T-cell (primary cell): ENCODE data around the gene CTLA4. TPM values are rescaled to one million over a fixed set of nuclear protein-coding genes. Genes with fewer than 3 reads are reported as not detected.

Experiments
- ATAC-seq, 4 experiments: fragments of 200-7000 bp in 3 of 4; fragments of 150-1000 bp in 1 of 4; cut with Tn5 transposase; replicated peaks in 1 of 4; 1 replicate in 3 of 4; 2 replicates in 1 of 4; pipeline ENCODE4 v1.10.0; 2021; ENCODE audit warnings: moderate library complexity in 3 of 4, mild to moderate bottlenecking in 2 of 4, moderate number of reproducible peaks in 1 of 4
- CTCF ChIA-PET, 2 donors: fragments of 300-600 bp; sonication (Branson Sonifier 250); formaldehyde crosslinking; loops; one replicate each; lab custom pipeline; 2022; ENCODE audit warnings: antibody characterized with exemption in 2 of 2; lab: Charles Lee
- POLR2A ChIA-PET, 2 donors: fragments of 300-600 bp; sonication (Branson Sonifier 250); formaldehyde crosslinking; loops; one replicate each; lab custom pipeline; 2022; ENCODE audit warnings: antibody characterized with exemption in 2 of 2; lab: Charles Lee
- DNase-seq, 35 experiments: peaks; one replicate each; pipeline versions ENCODE4 v3.0.0 to v3.0.0-alpha.2; 2013 to 2023
- H3K27ac ChIP-seq: one replicate; pipeline ENCODE4 v1.5.1; 2013; ENCODE audit warnings: low read length
- H3K27me3 ChIP-seq, 2 experiments: replicated peaks in 1 of 2; 1 replicate in 1 of 2; 2 replicates in 1 of 2; pipeline versions ENCODE4 v1.6.1 to v1.7.0; 2013; ENCODE audit warnings: low read length in 1 of 2, mixed read lengths in 1 of 2; ENCODE audit not compliant: control insufficient read depth in 2 of 2, insufficient read depth in 2 of 2; ENCODE audit errors: extremely low read depth in 1 of 2
- H3K36me3 ChIP-seq, 2 donors: 1 replicate in 1 of 2; 2 replicates in 1 of 2; pipeline versions ENCODE4 v1.6.1 to v1.7.0; 2013; ENCODE audit warnings: low read length in 1 of 2; ENCODE audit not compliant: control insufficient read depth in 2 of 2, insufficient read depth in 1 of 2; ENCODE audit errors: extremely low read depth in 1 of 2
- H3K4me1 ChIP-seq, 2 experiments: 1 replicate in 1 of 2; 2 replicates in 1 of 2; pipeline versions ENCODE4 v1.6.1 to v1.7.0; 2013; ENCODE audit warnings: low read length in 2 of 2, mixed read lengths in 1 of 2; ENCODE audit not compliant: insufficient read depth in 2 of 2, control insufficient read depth in 1 of 2; ENCODE audit errors: extremely low read depth in 1 of 2
- H3K4me3 ChIP-seq, 2 donors: 1 replicate in 1 of 2; 2 replicates in 1 of 2; pipeline versions ENCODE4 v1.5.1 to v1.7.0; 2013; ENCODE audit warnings: mild to moderate bottlenecking in 2 of 2, low read length in 1 of 2, moderate library complexity in 1 of 2; ENCODE audit not compliant: control insufficient read depth in 1 of 2; ENCODE audit errors: extremely low read depth in 1 of 2
- H3K9me3 ChIP-seq: 2 replicates; pipeline ENCODE4 v1.7.0; 2013
- H3K27ac Mint-ChIP-seq, 2 donors: one replicate each; pipeline ENCODE4 v1.8.0; 2020 to 2021; ENCODE audit warnings: mild to moderate bottlenecking in 2 of 2, mixed read lengths in 2 of 2
- H3K27me3 Mint-ChIP-seq, 2 donors: one replicate each; pipeline ENCODE4 v1.8.0; 2021 to 2022; ENCODE audit warnings: mixed read lengths in 2 of 2
- H3K36me3 Mint-ChIP-seq: one replicate; pipeline ENCODE4 v1.8.0; 2021; ENCODE audit warnings: mixed read lengths
- H3K4me1 Mint-ChIP-seq, 3 donors: one replicate each; pipeline ENCODE4 v1.8.0; 2020 to 2022; ENCODE audit warnings: mixed read lengths in 3 of 3, mild to moderate bottlenecking in 1 of 3
- H3K4me3 Mint-ChIP-seq, 3 donors: one replicate each; pipeline ENCODE4 v1.8.0; 2020 to 2022; ENCODE audit warnings: mild to moderate bottlenecking in 3 of 3, mixed read lengths in 3 of 3, moderate library complexity in 3 of 3
- H3K9me3 Mint-ChIP-seq, 3 donors: one replicate each; pipeline ENCODE4 v1.8.0; 2020 to 2022; ENCODE audit warnings: mixed read lengths in 3 of 3
- WGBS: methylation state at CpG from one replicate; pipeline ENCODE4 v1.1.5; 2013; ENCODE audit warnings: missing lambda C conversion rate; ENCODE audit not compliant: insufficient coverage; 5-methylcytosine and 5-hydroxymethylcytosine counted together
- total RNA-seq, 35 experiments: library from RNA in 6 of 35; stranded (reverse) in 6 of 35; fragments of 120-200 nt in 1 of 35; gene quantifications; one replicate each; pipeline versions ENCODE4 v1.2.1 to v1.2.4 and lab custom pipeline; 2013 to 2026

CTLA4 gene
- total RNA-seq, 5 donors from 2014 or later (not counting 1 experiment from before 2014, with no cell fraction given) = 11.9 to 56.2 (median 14.8) TPM

GRCh38 chr2:203905656-203906055 lies 38.1 kb downstream of the CTLA4 start:
- no peaks in the 10 kb centered on the region for H3K36me3 ChIP-seq
- ChIA-PET POLR2A (no interaction called here), CTCF (interaction anchor here (0.6 to 1.7 kb wide), 5 partner anchors 27 to 490 kb away, joined by 3 to 7 read pairs (median 5); no protein-coding TSS in a partner anchor)
- H3K36me3 Mint-ChIP-seq = peaks cover 15% of the 10 kb centered on the region
- peaks cover 8 to 14% (median 13%) of the 10 kb centered on the region in 3 donors for H3K4me1 Mint-ChIP-seq
- H3K4me3 ChIP-seq = no peak overlapping the region
- no peak overlapping the region for H3K27ac ChIP-seq
- ATAC-seq = no peak
- H3K4me1 ChIP-seq = peaks cover 8 to 9% of the 10 kb centered on the region in 2 experiments
- no peak overlapping the region for H3K4me3 Mint-ChIP-seq
- H3K9me3 Mint-ChIP-seq = peaks cover 10 to 17% (median 13%) of the 10 kb centered on the region in 3 donors
- no peaks in the 10 kb centered on the region for H3K27me3 Mint-ChIP-seq
- no peak overlapping the region for H3K27ac Mint-ChIP-seq
- peaks cover 4% of the 10 kb centered on the region for H3K9me3 ChIP-seq
- no peak for DNase-seq
- no peaks in the 10 kb centered on the region for H3K27me3 ChIP-seq

DNA sequence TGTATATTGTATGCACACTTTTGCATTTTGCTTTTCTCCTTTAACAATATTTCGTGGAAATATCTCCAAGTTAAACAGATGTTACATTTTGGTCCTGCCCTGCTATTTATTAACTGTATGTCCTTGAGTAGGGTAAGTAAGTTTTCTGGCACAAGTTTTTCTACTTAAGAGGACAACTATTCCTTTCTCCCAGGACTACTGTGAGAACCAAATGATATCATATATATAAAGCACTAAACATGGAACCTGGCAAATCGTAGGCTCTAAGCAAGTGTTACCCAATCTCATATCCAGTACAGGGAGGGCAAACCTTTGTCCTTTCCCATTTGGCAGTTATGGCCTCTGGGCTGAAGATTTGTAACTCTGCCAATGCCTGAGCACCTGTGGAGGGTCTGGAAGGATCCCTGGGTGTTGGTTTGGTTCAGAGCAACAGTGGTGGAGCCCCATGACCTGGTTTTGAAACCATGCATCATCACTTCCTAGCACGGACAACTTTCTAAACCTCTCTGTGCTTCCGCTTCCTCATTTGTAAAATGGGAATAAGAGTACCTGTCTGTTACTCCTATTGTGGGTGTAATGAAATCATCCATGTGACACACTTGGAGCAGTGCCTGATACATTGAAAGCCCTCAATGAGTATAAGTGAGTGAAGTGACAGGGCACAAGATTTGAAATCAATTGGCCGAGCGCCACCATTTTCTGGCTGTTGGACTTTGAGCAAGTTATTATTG lies 40.7 kb downstream of the CTLA4 start:
- ATAC-seq = no peak
- H3K36me3 ChIP-seq = no peaks in the 10 kb centered on the region
- ChIA-PET POLR2A (no interaction called here), CTCF (interaction anchor here (1.6 to 1.7 kb wide), 2 partner anchors 48 to 95 kb away, joined by 5 read pairs; no protein-coding TSS in a partner anchor)
- no peaks in the 10 kb centered on the region for H3K27me3 ChIP-seq
- no peak overlapping the region for H3K27ac ChIP-seq
- no peaks in the 10 kb centered on the region for H3K27me3 Mint-ChIP-seq
- no peak overlapping the region for H3K4me3 Mint-ChIP-seq
- H3K4me1 Mint-ChIP-seq = peaks cover 8 to 14% (median 13%) of the 10 kb centered on the region in 3 donors
- H3K27ac Mint-ChIP-seq = no peak overlapping the region
- peak in 2 of 35 experiments; percentile 7 to 10 for DNase-seq
- no CpG with 5 or more reads among the region's 6 CpGs for WGBS
- no peaks in the 10 kb centered on the region for H3K36me3 Mint-ChIP-seq
- H3K9me3 ChIP-seq = peaks cover 2% of the 10 kb centered on the region
- no peaks in the 10 kb centered on the region for H3K9me3 Mint-ChIP-seq
- peaks cover 8 to 9% of the 10 kb centered on the region in 2 experiments for H3K4me1 ChIP-seq
- no peak overlapping the region for H3K4me3 ChIP-seq

- Histone ChIP-seq H3K27me3 (no peaks in the 10 kb centered on the region), H3K36me3 (no peaks in the 10 kb centered on the region), H3K4me1 (peaks cover 8 to 9% of the 10 kb centered on the region in 2 experiments), H3K27ac (no peak overlapping the region), H3K4me3 (no peak overlapping the region), H3K9me3 (no peaks in the 10 kb centered on the region)
- CTCF ChIA-PET = interaction anchor here (0.6 to 2.5 kb wide), 12 partner anchors 11 to 423 kb away, joined by 3 to 15 read pairs (median 4); partner anchors contain the start of gene CTLA4 (in 1 of the 2)
- Mint-ChIP-seq H3K4me1 (peaks cover 8 to 14% (median 13%) of the 10 kb centered on the region in 3 donors), H3K9me3 (no peaks in the 10 kb centered on the region), H3K36me3 (no peaks in the 10 kb centered on the region), H3K27me3 (no peaks in the 10 kb centered on the region), H3K4me3 (no peak overlapping the region), H3K27ac (peak overlapping the region in 1 of 2 donors; percentile 11)
- no peak for ATAC-seq
- WGBS = 80% methylated on average over 1 of the region's 3 CpGs
- DNase-seq = no peak
- POLR2A ChIA-PET = interaction anchor here in 1 of 2 donors (0.7 kb wide), 1 partner anchor 203 kb away, joined by 5 read pairs; no protein-coding TSS in a partner anchor
These were observed 41.2 kb downstream of the CTLA4 start for GRCh38 chr2:203908797-203909185.

DNA sequence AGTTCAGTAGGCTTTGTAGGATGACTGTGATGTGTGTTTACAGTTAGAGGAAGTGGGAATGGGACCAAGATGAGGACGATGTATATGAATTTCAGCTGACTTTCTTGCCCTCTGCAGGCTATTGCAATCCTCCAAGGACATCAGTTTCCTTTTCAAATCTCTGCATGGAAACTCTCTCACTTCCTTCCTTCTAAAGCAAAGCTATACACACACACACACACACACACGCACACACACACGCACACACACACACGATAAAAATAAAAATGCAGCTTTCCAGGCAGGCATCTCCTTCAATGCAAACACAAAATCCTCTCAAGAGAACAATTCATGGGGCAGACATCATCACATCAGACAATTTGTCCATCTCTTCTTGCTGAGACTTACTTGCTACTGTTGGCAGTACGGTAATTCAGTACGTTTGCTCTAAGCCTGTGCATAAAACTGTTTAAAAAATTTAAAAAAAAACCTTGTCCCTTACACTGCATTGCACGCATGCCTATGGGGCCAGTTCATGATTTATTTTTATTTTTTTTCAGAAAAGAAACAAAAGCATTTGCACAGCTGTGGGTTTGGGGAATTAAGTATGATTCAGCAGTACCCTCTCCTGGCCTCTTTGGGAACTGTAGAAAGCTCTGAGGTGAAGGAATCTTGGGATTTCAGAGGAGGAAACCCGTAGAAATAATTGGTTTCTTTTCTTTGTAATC lies 41.8 kb downstream of the CTLA4 start:
- Histone ChIP-seq H3K36me3 (no peaks in the 10 kb centered on the region), H3K9me3 (no peaks in the 10 kb centered on the region), H3K27me3 (no peaks in the 10 kb centered on the region), H3K27ac (no peak overlapping the region), H3K4me3 (peak overlapping the region; percentile 0 to 19), H3K4me1 (peaks cover 8 to 9% of the 10 kb centered on the region in 2 experiments)
- Mint-ChIP-seq H3K9me3 (no peaks in the 10 kb centered on the region), H3K27ac (peak overlapping the region; percentile 11 to 33), H3K4me1 (peaks cover 9 to 17% (median 17%) of the 10 kb centered on the region in 3 donors), H3K36me3 (no peaks in the 10 kb centered on the region), H3K4me3 (peak overlapping the region; percentile 11 to 34 (median 21)), H3K27me3 (no peaks in the 10 kb centered on the region)
- ChIA-PET POLR2A (interaction anchor here in 1 of 2 donors (0.7 to 0.9 kb wide), 2 partner anchors 189 to 204 kb away, joined by 5 read pairs; no protein-coding TSS in a partner anchor), CTCF (interaction anchor here (0.6 to 2.5 kb wide), 22 partner anchors 12 to 459 kb away, joined by 3 to 24 read pairs (median 4); partner anchors contain the start of gene CTLA4 (in 2 of the 2))
- 13% methylated on average over 3 of the region's 8 CpGs for WGBS
- ATAC-seq (peak; percentile 58 to 82 (median 74)), DNase-seq (peak in 14 of 35 experiments; percentile 9 to 66 (median 22))

- Mint-ChIP-seq H3K4me1 (peaks cover 15 to 22% (median 22%) of the 10 kb centered on the region in 3 donors), H3K4me3 (no peak overlapping the region), H3K27me3 (no peaks in the 10 kb centered on the region), H3K36me3 (no peaks in the 10 kb centered on the region), H3K9me3 (no peaks in the 10 kb centered on the region), H3K27ac (peak overlapping the region; percentile 2 to 12)
- no peak for ATAC-seq
- WGBS = 38% methylated on average over 1 of the region's 5 CpGs
- Histone ChIP-seq H3K4me3 (no peak overlapping the region), H3K36me3 (no peaks in the 10 kb centered on the region), H3K27ac (no peak overlapping the region), H3K9me3 (no peaks in the 10 kb centered on the region), H3K27me3 (no peaks in the 10 kb centered on the region), H3K4me1 (peaks cover 8 to 12% of the 10 kb centered on the region in 2 experiments)
- DNase-seq = no peak
- ChIA-PET CTCF (interaction anchor here (0.6 to 2.5 kb wide), 17 partner anchors 12 to 460 kb away, joined by 3 to 24 read pairs (median 5); partner anchors contain the start of gene CTLA4 (in 2 of the 2)), POLR2A (interaction anchor here in 1 of 2 donors (0.9 kb wide), 1 partner anchor 190 kb away, joined by 5 read pairs; no protein-coding TSS in a partner anchor)
These were observed 42.4 kb downstream of the CTLA4 start for GRCh38 chr2:203909974-203910373.

GRCh38 chr2:203913947-203914346 lies 46.4 kb downstream of the CTLA4 start:
- peaks cover 8 to 16% of the 10 kb centered on the region in 2 experiments for H3K4me1 ChIP-seq
- Mint-ChIP-seq H3K27ac (no peak overlapping the region), H3K9me3 (no peaks in the 10 kb centered on the region), H3K27me3 (no peaks in the 10 kb centered on the region), H3K36me3 (no peaks in the 10 kb centered on the region), H3K4me3 (no peak overlapping the region), H3K4me1 (peaks cover 15 to 26% (median 23%) of the 10 kb centered on the region in 3 donors)
- CTCF ChIA-PET = interaction anchor here in 1 of 2 donors (0.6 kb wide), 1 partner anchor 298 kb away, joined by 3 read pairs; no protein-coding TSS in a partner anchor
- no peaks in the 10 kb centered on the region for H3K9me3 ChIP-seq
- H3K36me3 ChIP-seq = no peaks in the 10 kb centered on the region
- no peak overlapping the region for H3K27ac ChIP-seq
- H3K27me3 ChIP-seq = no peaks in the 10 kb centered on the region
- ATAC-seq (no peak), DNase-seq (no peak)
- POLR2A ChIA-PET = interaction anchor here in 1 of 2 donors (0.6 kb wide), 1 partner anchor 149 kb away, joined by 4 read pairs; no protein-coding TSS in a partner anchor
- no peak overlapping the region for H3K4me3 ChIP-seq
- 90% methylated on average over 7 of the region's 8 CpGs for WGBS
